WTC11 (cell line): ENCODE data around the gene CRELD2. TPM values are rescaled to one million over a fixed set of nuclear protein-coding genes. Genes with fewer than 3 reads are reported as not detected.

Source experiments
- ATAC-seq: fragments of 200-7000 bp; cut with Tn5 transposase; 2 replicates; pipeline ENCODE4 v1.10.0; 2021; ENCODE audit warnings: mild to moderate bottlenecking, moderate library complexity
- CTCF ChIA-PET: fragments of 300-600 bp; sonication (Branson Sonifier 250); formaldehyde crosslinking; loops from one replicate; lab custom pipeline; 2021; ENCODE audit warnings: antibody characterized with exemption; lab: Charles Lee
- POLR2A ChIA-PET: fragments of 350-600 bp; sonication (Branson Sonifier 250); formaldehyde crosslinking; loops from one replicate; lab custom pipeline; 2021; ENCODE audit warnings: antibody characterized with exemption; lab: Charles Lee
- DNase-seq: peaks from one replicate; pipeline ENCODE4 v3.0.0; 2021; ENCODE audit warnings: low spot score
- H3K27ac Mint-ChIP-seq: 2 replicates; pipeline ENCODE4 v1.8.0; 2021; ENCODE audit warnings: mixed read lengths
- H3K27me3 Mint-ChIP-seq: 2 replicates; pipeline ENCODE4 v1.8.0; 2021; ENCODE audit warnings: low read depth, mild to moderate bottlenecking, moderate library complexity, mixed read lengths
- H3K36me3 Mint-ChIP-seq: 2 replicates; pipeline ENCODE4 v1.8.0; 2021; ENCODE audit warnings: mixed read lengths
- H3K4me1 Mint-ChIP-seq: 2 replicates; pipeline ENCODE4 v1.8.0; 2022; ENCODE audit warnings: mixed read lengths
- H3K4me3 Mint-ChIP-seq: 2 replicates; pipeline ENCODE4 v1.8.0; 2021; ENCODE audit warnings: mild to moderate bottlenecking, moderate library complexity, mixed read lengths
- H3K9me3 Mint-ChIP-seq: 2 replicates; pipeline ENCODE4 v1.8.0; 2021; ENCODE audit warnings: mixed read lengths
- ELF4 ChIP-seq: sonication (generic); formaldehyde crosslinking; IDR thresholded peaks from 2 replicates; pipeline ENCODE4 v1.8.1; 2022; ENCODE audit warnings: low read depth, mild to moderate bottlenecking, moderate library complexity, missing genetic modification reagents
- MYBL2 ChIP-seq: sonication (generic); formaldehyde crosslinking; IDR thresholded peaks from 2 replicates; pipeline ENCODE4 v1.8.1; 2023; ENCODE audit warnings: mild to moderate bottlenecking, moderate library complexity, missing genetic modification reagents
- NFE2L1 ChIP-seq: sonication (generic); formaldehyde crosslinking; IDR thresholded peaks from 2 replicates; pipeline ENCODE4 v1.8.1; 2023; ENCODE audit warnings: missing genetic modification reagents
- NR1H2 ChIP-seq: sonication (generic); formaldehyde crosslinking; IDR thresholded peaks from 2 replicates; pipeline ENCODE4 v1.9.0; 2021; ENCODE audit warnings: mild to moderate bottlenecking, moderate library complexity, missing genetic modification reagents
- TCF7 ChIP-seq: sonication (generic); formaldehyde crosslinking; IDR thresholded peaks from 2 replicates; pipeline ENCODE4 v1.8.0; 2022; ENCODE audit warnings: mild to moderate bottlenecking, low read depth, missing genetic modification reagents, moderate library complexity
- ZNF263 ChIP-seq: sonication (generic); formaldehyde crosslinking; IDR thresholded peaks from 2 replicates; pipeline ENCODE4 v1.8.1; 2022; ENCODE audit warnings: low read depth, mild to moderate bottlenecking, moderate library complexity, missing genetic modification reagents
- total RNA-seq: library from RNA; stranded (reverse); gene quantifications from 3 replicates; pipeline ENCODE4 v1.2.3, GENCODE V29; 2021
- TF ChIP-seq, protein P1 (sequence below): fragments of 250-450 bp; sonication (Bioruptor Pico); IDR thresholded peaks from 2 replicates; pipeline ENCODE4 v1.9.0; 2021; ENCODE audit warnings: moderate library complexity, mild to moderate bottlenecking, inconsistent platforms, borderline replicate concordance
- TF ChIP-seq, protein P2 (sequence below): sonication (generic); formaldehyde crosslinking; IDR thresholded peaks from 2 replicates; pipeline ENCODE4 v1.8.0; 2023; ENCODE audit warnings: mild to moderate bottlenecking, missing genetic modification reagents
- TF ChIP-seq, protein P3 (sequence below): sonication (generic); formaldehyde crosslinking; conservative IDR thresholded peaks from 2 replicates; pipeline ENCODE4 v1.8.1; 2022; ENCODE audit warnings: mild to moderate bottlenecking, missing genetic modification reagents
- TF ChIP-seq, protein P4 (sequence below): sonication (generic); formaldehyde crosslinking; IDR thresholded peaks from 2 replicates; pipeline ENCODE4 v1.8.0; 2022; ENCODE audit warnings: mild to moderate bottlenecking, missing genetic modification reagents
- TF ChIP-seq, protein P5 (sequence below): sonication (generic); formaldehyde crosslinking; IDR thresholded peaks from 2 replicates; pipeline ENCODE4 v1.8.1; 2023; ENCODE audit warnings: mild to moderate bottlenecking, missing genetic modification reagents, borderline replicate concordance
- TF ChIP-seq, protein P6 (sequence below): sonication (generic); formaldehyde crosslinking; IDR thresholded peaks from 2 replicates; pipeline ENCODE4 v1.8.1; 2023; ENCODE audit warnings: mild to moderate bottlenecking, moderate library complexity, missing genetic modification reagents
- TF ChIP-seq, protein P7 (sequence below): sonication (generic); formaldehyde crosslinking; IDR thresholded peaks from 2 replicates; pipeline ENCODE4 v1.8.0; 2022; ENCODE audit warnings: missing genetic modification reagents

The CRELD2 gene
- total RNA-seq, 1 experiment from 2014 or later = 42.8 TPM

DNA sequence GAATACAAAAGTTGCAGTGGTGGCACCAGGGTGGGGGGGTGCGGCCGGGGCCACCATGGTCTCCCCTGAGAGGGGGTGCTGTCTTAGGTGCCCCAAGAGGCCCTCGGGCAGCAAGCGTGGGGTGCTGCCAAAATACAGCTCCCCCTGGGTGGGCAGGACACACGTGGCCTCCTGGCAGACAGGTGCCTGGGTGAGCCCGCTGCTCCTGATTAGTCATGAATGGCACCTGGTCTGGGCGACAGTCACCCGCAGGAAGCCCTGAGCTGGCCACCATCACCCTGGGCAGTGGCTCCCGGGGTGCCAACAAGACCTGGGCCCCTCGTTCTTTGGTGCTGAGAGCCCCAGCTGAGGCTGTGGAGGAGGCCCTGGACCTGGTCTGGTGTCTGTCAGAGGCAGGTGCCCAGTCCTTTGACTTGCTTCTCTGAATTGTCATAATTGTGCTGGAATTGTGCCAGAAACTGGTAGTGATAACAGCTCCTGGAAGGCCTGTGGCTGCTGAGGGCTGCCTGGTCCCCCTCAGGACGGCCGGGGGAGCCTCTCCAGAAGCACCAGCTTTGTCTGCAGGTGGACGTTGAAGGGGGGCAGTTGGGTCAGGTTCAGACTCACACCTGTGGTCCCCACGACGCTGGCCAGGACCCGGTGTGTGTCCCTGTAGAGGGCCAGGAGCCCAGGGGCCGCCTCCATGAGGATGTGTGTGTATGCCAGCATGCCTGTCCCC is 15.0 kb upstream of the CRELD2 start:
- ATAC-seq (no peak), DNase-seq (no peak)
- Mint-ChIP-seq H3K27me3 (no peaks in the 10 kb centered on the region), H3K36me3 (peaks cover 46% of the 10 kb centered on the region), H3K4me1 (no peaks in the 10 kb centered on the region), H3K9me3 (peaks cover 20% of the 10 kb centered on the region), H3K27ac (no peak overlapping the region), H3K4me3 (no peak overlapping the region)
- TF ChIP-seq, protein P1, sequence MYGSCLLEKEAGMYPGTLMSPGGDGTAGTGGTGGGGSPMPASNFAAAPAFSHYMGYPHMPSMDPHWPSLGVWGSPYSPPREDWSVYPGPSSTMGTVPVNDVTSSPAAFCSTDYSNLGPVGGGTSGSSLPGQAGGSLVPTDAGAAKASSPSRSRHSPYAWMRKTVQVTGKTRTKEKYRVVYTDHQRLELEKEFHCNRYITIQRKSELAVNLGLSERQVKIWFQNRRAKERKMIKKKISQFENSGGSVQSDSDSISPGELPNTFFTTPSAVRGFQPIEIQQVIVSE (CRISPR knock-in tag) = no peak
- no peak for TF ChIP-seq NR1H2 (CRISPR knock-in tag)
- ChIA-PET POLR2A (no interaction called here), CTCF (no interaction called here)

DNA sequence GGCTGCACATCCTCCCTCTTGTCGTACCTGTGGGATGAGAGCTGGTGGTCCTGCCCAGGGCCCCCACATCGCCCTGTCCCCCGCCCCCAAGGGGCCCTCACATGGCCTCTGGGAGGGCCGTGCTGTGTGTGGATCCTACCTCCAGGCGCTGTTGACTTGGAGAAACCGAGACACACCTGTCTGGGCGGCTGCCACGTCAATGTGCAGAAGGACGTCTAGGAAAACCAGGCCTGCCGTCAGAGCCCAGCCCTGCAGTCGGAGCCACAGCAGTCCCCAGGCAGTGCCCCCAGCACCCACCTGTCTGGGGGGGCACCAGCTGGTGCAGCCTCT is 14.4 kb upstream of the CRELD2 start:
- Mint-ChIP-seq H3K27me3 (no peaks in the 10 kb centered on the region), H3K9me3 (peaks cover 17% of the 10 kb centered on the region), H3K4me1 (no peaks in the 10 kb centered on the region), H3K4me3 (no peak overlapping the region)
- no peak for ATAC-seq
- POLR2A ChIA-PET = no interaction called here
- TF ChIP-seq, protein P2, sequence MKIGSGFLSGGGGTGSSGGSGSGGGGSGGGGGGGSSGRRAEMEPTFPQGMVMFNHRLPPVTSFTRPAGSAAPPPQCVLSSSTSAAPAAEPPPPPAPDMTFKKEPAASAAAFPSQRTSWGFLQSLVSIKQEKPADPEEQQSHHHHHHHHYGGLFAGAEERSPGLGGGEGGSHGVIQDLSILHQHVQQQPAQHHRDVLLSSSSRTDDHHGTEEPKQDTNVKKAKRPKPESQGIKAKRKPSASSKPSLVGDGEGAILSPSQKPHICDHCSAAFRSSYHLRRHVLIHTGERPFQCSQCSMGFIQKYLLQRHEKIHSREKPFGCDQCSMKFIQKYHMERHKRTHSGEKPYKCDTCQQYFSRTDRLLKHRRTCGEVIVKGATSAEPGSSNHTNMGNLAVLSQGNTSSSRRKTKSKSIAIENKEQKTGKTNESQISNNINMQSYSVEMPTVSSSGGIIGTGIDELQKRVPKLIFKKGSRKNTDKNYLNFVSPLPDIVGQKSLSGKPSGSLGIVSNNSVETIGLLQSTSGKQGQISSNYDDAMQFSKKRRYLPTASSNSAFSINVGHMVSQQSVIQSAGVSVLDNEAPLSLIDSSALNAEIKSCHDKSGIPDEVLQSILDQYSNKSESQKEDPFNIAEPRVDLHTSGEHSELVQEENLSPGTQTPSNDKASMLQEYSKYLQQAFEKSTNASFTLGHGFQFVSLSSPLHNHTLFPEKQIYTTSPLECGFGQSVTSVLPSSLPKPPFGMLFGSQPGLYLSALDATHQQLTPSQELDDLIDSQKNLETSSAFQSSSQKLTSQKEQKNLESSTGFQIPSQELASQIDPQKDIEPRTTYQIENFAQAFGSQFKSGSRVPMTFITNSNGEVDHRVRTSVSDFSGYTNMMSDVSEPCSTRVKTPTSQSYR (CRISPR knock-in tag) = no peak
- TF ChIP-seq, protein P3, sequence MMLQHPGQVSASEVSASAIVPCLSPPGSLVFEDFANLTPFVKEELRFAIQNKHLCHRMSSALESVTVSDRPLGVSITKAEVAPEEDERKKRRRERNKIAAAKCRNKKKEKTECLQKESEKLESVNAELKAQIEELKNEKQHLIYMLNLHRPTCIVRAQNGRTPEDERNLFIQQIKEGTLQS (CRISPR knock-in tag) = no peak
- TF ChIP-seq ELF4 (CRISPR knock-in tag) (no peak), MYBL2 (CRISPR knock-in tag) (no peak), TCF7 (CRISPR knock-in tag) (no peak), NFE2L1 (no peak), ZNF263 (no peak)
- TF ChIP-seq, protein P4, sequence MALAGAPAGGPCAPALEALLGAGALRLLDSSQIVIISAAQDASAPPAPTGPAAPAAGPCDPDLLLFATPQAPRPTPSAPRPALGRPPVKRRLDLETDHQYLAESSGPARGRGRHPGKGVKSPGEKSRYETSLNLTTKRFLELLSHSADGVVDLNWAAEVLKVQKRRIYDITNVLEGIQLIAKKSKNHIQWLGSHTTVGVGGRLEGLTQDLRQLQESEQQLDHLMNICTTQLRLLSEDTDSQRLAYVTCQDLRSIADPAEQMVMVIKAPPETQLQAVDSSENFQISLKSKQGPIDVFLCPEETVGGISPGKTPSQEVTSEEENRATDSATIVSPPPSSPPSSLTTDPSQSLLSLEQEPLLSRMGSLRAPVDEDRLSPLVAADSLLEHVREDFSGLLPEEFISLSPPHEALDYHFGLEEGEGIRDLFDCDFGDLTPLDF (CRISPR knock-in tag) = no peak
- TF ChIP-seq, protein P5, sequence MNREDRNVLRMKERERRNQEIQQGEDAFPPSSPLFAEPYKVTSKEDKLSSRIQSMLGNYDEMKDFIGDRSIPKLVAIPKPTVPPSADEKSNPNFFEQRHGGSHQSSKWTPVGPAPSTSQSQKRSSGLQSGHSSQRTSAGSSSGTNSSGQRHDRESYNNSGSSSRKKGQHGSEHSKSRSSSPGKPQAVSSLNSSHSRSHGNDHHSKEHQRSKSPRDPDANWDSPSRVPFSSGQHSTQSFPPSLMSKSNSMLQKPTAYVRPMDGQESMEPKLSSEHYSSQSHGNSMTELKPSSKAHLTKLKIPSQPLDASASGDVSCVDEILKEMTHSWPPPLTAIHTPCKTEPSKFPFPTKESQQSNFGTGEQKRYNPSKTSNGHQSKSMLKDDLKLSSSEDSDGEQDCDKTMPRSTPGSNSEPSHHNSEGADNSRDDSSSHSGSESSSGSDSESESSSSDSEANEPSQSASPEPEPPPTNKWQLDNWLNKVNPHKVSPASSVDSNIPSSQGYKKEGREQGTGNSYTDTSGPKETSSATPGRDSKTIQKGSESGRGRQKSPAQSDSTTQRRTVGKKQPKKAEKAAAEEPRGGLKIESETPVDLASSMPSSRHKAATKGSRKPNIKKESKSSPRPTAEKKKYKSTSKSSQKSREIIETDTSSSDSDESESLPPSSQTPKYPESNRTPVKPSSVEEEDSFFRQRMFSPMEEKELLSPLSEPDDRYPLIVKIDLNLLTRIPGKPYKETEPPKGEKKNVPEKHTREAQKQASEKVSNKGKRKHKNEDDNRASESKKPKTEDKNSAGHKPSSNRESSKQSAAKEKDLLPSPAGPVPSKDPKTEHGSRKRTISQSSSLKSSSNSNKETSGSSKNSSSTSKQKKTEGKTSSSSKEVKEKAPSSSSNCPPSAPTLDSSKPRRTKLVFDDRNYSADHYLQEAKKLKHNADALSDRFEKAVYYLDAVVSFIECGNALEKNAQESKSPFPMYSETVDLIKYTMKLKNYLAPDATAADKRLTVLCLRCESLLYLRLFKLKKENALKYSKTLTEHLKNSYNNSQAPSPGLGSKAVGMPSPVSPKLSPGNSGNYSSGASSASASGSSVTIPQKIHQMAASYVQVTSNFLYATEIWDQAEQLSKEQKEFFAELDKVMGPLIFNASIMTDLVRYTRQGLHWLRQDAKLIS (CRISPR knock-in tag) = no peak
- TF ChIP-seq, protein P6, sequence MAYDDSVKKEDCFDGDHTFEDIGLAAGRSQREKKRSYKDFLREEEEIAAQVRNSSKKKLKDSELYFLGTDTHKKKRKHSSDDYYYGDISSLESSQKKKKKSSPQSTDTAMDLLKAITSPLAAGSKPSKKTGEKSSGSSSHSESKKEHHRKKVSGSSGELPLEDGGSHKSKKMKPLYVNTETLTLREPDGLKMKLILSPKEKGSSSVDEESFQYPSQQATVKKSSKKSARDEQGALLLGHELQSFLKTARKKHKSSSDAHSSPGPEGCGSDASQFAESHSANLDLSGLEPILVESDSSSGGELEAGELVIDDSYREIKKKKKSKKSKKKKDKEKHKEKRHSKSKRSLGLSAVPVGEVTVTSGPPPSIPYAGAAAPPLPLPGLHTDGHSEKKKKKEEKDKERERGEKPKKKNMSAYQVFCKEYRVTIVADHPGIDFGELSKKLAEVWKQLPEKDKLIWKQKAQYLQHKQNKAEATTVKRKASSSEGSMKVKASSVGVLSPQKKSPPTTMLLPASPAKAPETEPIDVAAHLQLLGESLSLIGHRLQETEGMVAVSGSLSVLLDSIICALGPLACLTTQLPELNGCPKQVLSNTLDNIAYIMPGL (CRISPR knock-in tag) = no peak
- TF ChIP-seq, protein P1 (CRISPR knock-in tag) = no peak
- TF ChIP-seq, protein P7, sequence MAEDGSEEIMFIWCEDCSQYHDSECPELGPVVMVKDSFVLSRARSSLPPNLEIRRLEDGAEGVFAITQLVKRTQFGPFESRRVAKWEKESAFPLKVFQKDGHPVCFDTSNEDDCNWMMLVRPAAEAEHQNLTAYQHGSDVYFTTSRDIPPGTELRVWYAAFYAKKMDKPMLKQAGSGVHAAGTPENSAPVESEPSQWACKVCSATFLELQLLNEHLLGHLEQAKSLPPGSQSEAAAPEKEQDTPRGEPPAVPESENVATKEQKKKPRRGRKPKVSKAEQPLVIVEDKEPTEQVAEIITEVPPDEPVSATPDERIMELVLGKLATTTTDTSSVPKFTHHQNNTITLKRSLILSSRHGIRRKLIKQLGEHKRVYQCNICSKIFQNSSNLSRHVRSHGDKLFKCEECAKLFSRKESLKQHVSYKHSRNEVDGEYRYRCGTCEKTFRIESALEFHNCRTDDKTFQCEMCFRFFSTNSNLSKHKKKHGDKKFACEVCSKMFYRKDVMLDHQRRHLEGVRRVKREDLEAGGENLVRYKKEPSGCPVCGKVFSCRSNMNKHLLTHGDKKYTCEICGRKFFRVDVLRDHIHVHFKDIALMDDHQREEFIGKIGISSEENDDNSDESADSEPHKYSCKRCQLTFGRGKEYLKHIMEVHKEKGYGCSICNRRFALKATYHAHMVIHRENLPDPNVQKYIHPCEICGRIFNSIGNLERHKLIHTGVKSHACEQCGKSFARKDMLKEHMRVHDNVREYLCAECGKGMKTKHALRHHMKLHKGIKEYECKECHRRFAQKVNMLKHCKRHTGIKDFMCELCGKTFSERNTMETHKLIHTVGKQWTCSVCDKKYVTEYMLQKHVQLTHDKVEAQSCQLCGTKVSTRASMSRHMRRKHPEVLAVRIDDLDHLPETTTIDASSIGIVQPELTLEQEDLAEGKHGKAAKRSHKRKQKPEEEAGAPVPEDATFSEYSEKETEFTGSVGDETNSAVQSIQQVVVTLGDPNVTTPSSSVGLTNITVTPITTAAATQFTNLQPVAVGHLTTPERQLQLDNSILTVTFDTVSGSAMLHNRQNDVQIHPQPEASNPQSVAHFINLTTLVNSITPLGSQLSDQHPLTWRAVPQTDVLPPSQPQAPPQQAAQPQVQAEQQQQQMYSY (CRISPR knock-in tag) = no peak
- TF ChIP-seq, all 79 proteins: peak for 0
- DNase-seq = no peak
- H3K27ac Mint-ChIP-seq = no peak overlapping the region
- CTCF ChIA-PET = no interaction called here
- peaks cover 44% of the 10 kb centered on the region for H3K36me3 Mint-ChIP-seq
